Limb (tissue), 2 donors: ENCODE measurements around the gene HDAC4.
A peak's percentile ranks its signal among the peaks of the same experiment; 100 is the strongest.

ENCODE experiments used
- DNase-seq, 2 donors: peaks; one replicate each; pipeline ENCODE4 v3.0.0-alpha.2; 2016; ENCODE audit errors: extremely low spot score in 2 of 2

Gene HDAC4

GRCh38 chr2:239311132-239312040 lies 89.4 kb downstream of the HDAC4 start:
- peak; percentile 52 to 56 for DNase-seq

GRCh38 chr2:239310401-239311061 lies 90.3 kb downstream of the HDAC4 start:
- DNase-seq, result peak in 1 of 2 donors; percentile 24

GRCh38 chr2:239309398-239310245 lies 91.2 kb downstream of the HDAC4 start:
- DNase-seq, result peak in 1 of 2 donors; percentile 42

DNA sequence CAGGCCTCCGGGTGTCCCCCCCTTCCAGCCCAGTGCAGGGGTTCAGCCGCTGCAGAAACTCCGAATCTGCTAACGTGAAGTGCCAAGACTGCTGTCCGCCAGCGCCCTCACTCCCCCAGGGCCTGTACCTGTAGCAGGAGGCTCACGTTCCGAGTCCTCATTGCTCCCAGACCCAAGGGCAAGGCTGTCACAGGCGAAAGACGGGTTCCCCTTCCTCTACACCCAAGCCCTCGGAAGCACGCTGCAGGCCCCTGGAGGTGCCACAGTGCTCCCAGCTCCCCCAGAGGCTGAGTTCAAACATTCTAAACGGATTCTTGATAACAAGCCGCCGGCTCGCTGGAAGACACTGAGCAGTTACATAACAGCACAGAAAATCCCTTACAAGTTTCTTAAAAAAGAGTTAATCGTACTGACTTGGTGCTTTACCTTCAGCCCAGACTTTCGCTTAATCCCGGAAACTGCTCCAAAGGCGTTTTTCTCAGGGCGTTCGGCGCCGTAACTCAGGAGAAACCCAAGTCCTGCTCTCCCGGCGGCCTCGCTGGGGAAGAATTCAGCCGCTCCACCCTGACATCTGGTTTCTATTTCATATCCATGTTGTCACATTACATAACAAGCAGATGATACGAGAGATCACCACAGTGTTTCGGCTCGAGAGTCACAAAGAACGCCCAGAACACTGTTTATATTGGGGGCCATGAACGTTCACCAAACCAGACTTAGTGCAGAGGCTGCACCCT lies 92.0 kb downstream of the HDAC4 start:
- peak; percentile 66 to 71 for DNase-seq

DNA sequence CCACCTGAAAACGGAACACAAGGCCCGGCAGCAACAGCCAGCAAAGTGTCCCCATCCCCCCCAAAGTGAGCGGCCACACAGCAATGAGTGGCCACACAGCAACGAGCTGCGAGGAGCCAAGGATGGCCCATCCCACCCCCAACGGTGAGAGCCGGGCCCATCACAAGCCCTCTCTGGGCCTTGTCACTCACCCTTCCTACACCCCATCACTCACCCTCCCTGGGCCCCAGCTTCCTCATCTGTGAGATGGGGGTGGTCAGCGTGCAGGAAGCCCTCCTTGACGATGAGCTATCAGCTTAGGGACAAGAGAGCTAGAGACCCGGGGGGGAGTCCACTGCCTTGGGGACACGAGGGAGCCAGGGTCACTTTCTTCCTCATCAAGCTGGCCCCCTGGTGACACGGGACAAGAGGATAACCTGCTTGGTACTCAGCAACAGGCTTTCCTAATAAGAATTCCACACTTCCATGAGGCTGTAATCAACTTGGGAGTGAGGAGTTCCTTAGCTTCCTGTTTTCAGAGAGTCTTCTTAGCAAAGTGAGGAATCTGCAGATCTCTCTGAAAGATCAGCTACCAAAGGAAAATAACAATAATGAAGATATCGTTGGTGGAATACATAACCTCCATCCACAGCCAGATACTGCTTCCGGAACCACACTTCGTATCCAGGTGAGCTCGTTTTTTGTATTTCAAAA lies 92.8 kb downstream of the HDAC4 start:
- peak in 1 of 2 donors; percentile 36 for DNase-seq

GRCh38 chr2:239307221-239307569 lies 93.6 kb downstream of the HDAC4 start:
- no peak for DNase-seq

- no peak for DNase-seq
Observed at GRCh38 chr2:239306274-239307220, 94.3 kb downstream of the HDAC4 start.

GRCh38 chr2:239305771-239306170 lies 95.0 kb downstream of the HDAC4 start:
- no peak for DNase-seq

- DNase-seq, result no peak
Observed at GRCh38 chr2:239305222-239305575, 95.6 kb downstream of the HDAC4 start.

DNA sequence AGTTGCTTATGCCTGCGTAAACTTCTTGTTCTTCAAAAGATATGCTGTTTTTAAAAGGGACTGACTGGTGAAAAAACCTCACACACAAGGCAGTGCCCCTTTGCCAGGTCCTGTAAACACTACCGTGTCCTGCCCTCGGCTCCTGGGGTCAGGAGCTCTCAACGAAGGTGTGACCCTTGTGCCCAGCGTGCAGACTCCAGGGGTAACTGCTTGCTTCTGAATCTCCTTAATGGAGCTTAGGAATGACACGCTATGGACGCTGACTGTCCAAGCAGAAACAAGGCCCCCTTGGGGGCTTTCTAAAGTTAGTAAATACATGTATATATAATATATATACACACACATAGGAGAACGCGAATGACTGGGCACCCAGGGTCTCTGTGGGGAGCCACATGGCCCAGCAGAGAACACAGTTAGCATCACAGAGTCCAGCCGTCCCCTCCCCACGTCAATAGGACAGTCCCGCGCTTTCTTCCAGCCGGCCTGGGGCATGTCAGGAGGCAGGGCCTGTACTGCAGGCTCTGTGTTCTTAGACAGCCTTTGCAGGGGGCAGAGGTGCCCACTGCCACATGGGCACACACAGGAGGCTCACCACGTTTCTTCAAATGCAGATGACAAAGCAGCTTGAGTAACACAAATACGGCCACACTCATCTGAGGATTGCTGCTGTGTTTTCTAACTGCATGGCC lies 96.1 kb downstream of the HDAC4 start:
- DNase-seq, result no peak

- no peak for DNase-seq
Observed at GRCh38 chr2:239303711-239304532, 96.9 kb downstream of the HDAC4 start.

GRCh38 chr2:239302808-239303557 lies 97.8 kb downstream of the HDAC4 start:
- no peak for DNase-seq

GRCh38 chr2:239302083-239302807 lies 98.6 kb downstream of the HDAC4 start:
- no peak for DNase-seq

DNA sequence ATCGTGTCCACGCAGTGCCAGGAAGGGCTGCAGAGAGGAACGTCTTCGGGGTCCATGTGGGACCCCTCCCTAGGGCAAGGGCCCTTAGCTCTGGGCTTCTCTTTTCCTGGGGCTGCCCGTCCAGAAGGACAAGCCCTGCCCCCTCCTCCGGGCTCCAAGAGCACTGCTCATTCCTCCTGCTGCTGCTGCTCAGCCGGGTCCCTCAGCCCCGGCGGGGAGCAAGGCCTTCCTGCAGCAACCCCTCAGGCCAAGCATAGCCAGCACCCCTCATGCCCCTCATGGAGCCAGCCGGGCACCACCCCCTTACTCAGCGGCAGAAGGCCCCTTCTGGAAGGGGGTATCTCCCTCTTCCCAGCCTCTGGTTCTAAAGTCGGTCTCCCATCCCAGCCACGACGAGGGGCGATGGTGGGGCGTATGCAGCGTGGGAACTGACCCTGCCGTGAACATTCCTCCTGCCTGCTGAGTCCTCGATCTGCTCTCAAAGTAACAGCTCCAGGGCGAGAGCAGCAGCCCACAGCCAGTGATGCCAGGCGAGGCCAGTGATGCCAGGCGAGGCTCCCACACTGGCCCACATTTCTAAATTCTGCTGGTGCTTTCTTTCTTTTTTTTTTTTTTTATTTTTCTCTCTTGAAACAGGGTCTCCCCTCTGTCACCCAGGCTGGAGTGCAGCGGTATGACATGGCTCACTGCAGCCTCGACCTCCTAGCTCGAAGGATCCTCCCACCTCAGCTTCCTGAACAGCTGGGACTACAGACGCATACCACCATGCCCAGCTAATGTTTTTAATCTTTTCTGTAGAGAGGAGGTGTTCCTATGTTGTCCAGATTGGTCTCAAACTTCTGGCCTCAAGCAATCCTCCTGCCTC lies 99.7 kb downstream of the HDAC4 start:
- DNase-seq, result no peak

DNA sequence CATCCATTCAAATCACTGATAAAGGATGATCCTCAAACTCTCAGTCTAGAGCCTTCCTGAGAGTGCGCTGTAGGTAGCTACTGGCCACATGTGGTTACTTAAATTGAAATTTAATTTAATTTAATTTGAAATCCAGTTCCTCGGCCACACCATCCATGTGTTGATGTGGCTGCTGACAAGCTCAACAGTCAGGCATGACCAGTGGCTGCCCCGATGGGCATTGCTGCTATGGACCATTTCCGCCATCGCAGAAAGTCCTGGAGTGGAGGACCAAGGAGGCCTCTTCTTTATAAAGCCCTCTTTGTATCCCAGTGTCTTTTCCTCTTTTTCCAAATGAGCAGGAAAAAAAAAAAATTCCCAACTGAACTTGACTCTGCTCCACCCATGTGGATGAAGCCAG lies 100.6 kb downstream of the HDAC4 start:
- DNase-seq, result no peak
